CD4-positive, alpha-beta T cell treated with Interferon gamma for 1 hour (primary cell): Measurements from ENCODE around the gene PHC2.

Experiments used
- DNase-seq: peaks from one replicate; pipeline ENCODE4 v3.0.0-alpha.2; 2020

The PHC2 gene

GRCh38 chr1:33281554-33282303 lies 149.2 kb downstream of the PHC2 start:
- DNase-seq, result no peak

DNA sequence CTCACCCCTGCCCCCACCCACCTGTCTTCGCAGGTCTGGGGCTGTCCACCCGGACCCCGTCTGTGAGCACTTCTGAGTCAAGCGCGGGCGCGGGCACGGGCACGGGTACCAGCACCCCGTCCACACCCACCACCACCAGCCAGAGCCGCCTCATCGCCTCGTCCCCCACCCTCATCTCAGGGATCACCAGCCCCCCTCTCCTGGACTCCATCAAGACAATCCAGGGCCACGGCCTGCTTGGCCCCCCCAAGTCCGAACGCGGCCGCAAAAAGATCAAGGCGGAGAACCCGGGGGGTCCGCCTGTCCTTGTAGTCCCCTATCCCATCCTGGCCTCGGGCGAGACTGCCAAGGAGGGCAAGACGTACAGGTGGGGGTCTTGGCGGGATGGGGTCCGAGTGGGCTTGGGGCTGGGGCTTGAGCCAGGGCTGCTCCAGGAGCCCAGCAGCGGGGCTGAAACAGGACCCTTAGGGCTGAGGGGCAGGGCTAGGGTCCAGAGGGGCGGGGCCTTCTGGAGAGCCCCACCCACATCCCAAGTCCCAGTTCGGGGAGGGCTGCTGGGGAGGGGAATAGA lies 150.7 kb downstream of the PHC2 start:
- DNase-seq, result no peak

- DNase-seq, result no peak
Observed at GRCh38 chr1:33277488-33278084, 153.3 kb downstream of the PHC2 start.

DNA sequence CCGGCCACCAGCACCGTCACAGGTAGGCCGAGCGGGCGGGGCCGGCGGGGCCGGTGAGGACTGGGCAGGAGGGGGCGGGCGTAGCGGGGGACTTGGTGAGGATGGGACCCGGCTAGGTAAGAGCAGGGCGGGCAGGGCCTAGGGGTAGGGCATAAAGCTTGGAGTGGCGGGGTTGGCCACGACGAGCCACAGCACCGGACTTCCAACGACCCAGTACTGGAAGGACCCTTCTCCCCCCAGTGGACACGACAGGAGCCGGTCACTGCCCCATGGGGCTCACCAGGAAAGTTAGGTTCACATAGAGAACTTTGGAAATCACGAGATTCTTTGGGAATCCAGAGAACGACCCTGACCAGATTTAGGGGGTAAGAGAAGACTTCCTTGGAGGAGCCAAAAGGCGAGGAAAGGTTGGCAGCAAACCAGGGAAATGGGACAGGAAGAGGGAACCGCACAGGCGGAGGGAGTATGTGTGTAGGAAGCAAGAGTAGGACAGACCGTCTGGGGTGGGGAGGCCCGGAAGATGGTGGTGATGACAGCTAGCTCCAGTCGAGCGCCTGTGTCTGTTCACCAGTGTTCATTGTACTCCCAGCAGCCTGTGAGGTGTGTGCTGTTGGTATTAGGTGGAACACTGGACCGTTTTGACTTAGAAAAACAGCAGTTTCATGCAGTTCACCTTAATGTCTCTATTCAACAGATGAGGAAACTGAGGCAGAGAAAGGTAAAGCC lies 154.2 kb downstream of the PHC2 start:
- DNase-seq, result no peak

DNA sequence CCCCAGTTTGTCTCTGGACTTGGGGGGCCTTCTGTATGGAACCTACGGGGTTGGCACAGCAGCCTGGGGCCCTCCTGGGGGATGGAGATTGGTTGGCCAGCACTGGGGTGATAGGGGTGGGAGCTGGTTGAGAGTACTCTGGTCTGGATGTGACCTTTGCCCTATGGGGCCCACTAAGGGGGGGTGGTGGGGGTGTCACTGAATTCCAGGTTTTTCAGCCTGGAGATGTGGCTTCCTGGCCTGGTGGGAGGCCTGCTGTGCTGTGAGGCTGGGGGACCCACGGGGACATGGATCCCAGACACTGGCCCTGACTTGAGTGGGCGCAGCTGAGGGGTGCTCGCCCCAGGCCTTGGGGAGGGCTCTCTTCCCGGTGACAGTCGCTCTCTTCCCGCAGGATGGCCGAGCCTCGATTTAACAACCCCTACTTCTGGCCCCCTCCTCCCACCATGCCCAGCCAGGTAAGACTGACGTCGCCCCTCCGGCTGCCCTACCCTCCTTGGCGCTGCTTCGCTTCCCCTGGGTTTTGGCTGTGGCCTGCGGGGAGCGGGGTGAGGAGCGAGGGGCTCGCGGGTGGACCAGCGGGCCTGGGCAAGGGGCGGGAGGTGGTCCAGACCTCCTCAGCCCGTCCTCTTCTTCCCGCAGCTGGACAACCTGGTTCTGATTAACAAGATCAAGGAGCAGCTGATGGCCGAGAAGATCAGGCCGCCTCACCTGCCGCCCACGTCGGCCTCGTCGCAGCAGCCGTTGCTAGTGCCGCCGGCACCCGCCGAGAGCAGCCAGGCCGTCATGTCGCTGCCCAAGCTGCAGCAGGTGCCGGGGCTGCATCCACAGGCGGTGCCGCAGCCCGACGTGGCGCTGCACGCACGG lies 155.0 kb downstream of the PHC2 start:
- DNase-seq, result no peak

DNA sequence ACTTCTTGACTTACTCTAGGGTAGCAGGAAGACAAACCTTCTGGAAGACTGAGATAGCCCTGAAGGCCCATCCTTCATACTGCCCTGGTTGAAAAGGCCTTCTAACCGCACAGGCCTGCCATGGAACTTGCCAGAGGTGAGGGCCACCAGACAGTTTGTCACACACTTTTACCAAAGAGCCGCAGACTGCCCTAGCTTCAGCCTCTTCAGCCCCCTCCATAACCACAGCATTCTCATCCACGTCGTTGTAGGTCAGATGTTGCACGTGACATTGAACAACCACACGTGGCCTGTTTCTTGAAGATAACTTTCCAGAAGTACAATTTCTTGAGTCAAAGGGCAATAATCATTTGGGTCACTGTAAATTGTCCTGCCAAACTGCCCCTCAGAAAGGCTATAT lies 155.7 kb downstream of the PHC2 start:
- no peak for DNase-seq

GRCh38 chr1:33274446-33274845 lies 156.4 kb downstream of the PHC2 start:
- no peak for DNase-seq

DNA sequence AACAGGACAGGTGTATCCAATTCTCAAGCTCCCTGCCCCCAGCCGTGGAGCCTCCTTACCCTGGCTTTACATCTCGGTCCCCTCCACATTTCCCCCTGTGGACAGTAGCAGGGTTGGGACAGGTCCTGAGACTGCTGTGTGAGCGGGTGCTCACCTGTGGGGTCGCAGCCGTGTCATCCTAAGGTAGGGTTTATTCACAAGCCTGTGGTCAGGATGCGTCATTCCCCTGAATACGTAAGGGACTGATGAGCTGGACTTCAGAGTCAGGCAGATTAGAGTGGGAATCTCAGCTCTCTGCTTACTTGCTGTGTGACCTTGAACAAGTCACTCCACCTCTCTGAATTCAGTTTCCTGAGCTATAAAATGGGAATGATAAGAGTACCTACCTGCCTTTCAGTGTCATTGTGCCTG lies 156.9 kb downstream of the PHC2 start:
- no peak for DNase-seq
